Large intestine (tissue), 3 donors: ENCODE measurements around the gene SRRT. TPM values are rescaled to one million over a fixed set of nuclear protein-coding genes. Genes with fewer than 3 reads are reported as not detected.
A peak's percentile ranks its signal among the peaks of the same experiment; 100 is the strongest.

Experiments used
- DNase-seq, 2 donors: peaks; one replicate each; pipeline versions ENCODE4 v3.0.0 to v3.0.0-alpha.2; 2013
- H3K27ac ChIP-seq: one replicate; pipeline ENCODE4 v1.5.1; 2013; ENCODE audit warnings: low read length
- H3K27me3 ChIP-seq: 2 replicates; pipeline ENCODE4 v1.6.1; 2013; ENCODE audit warnings: low read length; ENCODE audit not compliant: control insufficient read depth, insufficient read depth
- H3K36me3 ChIP-seq: 2 replicates; pipeline ENCODE4 v1.6.1; 2013; ENCODE audit warnings: low read length; ENCODE audit not compliant: control insufficient read depth, insufficient read depth
- H3K4me1 ChIP-seq: one replicate; pipeline ENCODE4 v1.6.1; 2013; ENCODE audit warnings: low read length; ENCODE audit not compliant: control insufficient read depth, insufficient read depth
- H3K4me3 ChIP-seq: one replicate; pipeline ENCODE4 v1.5.1; 2013; ENCODE audit warnings: low read length
- H3K9me3 ChIP-seq: one replicate; pipeline ENCODE4 v1.6.1; 2013; ENCODE audit warnings: mild to moderate bottlenecking, low read depth, low read length, moderate library complexity; ENCODE audit not compliant: control insufficient read depth
- WGBS: methylation state at CpG from one replicate; pipeline ENCODE4 v1.1.5; 2013; ENCODE audit warnings: low lambda C conversion rate; ENCODE audit not compliant: insufficient coverage; 5-methylcytosine and 5-hydroxymethylcytosine counted together
- polyA plus RNA-seq: library from polyadenylated mRNA; unstranded; fragments of 120-200 nt; gene quantifications from one replicate; pipeline ENCODE4 v1.2.1, GENCODE V29; 2013

SRRT gene
- polyA plus RNA-seq, 1 donor, result 118 TPM

DNA sequence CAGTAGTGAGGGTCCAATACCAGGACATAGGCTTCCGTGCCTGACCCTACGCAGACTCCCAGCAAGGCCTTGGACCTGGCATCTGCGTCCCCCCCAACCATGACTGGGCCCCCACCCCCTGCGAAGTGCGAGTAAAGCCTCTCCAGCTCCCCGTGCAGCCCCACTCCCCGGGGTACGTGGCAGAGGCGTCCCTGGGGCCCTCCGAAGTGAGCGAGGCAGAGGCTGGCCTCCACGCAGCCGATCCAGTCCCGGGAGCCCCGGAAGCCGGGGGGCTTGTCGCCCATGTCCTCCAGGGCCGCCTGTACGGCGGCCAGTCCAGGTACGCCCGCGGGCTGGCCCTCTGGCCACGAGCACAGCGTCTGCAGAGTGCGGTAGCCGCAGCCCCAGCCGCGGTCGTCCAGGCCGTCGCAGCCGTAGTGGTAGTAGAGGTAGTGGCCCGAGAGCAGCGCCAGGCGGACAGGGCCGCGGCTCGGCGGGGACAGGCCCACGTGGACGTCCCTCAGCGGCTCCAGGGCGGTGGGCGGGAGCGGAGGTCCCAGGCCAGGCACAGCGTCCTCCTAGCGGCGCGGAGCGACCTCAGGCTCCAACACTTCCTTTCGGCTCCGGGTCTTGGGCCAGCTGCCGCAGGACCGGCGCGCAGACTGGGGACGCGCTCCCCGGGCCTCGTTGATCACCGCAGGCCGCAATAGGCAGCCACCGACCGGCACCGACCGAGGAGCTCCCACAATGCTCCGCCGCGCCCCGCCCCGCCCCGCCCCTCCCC, 14.3 kb downstream of the SRRT start, which contains the start of gene UFSP1:
Gene UFSP1 (minus strand): TSS at position 728 of the 763 bp plus-strand sequence. CDS start 444 bp downstream, at position 284.
- Histone ChIP-seq H3K27me3 (peaks cover 11% of the 10 kb centered on the region), H3K36me3 (peaks cover 46% of the 10 kb centered on the region), H3K27ac (peak within 1 kb of the TSS; percentile 83), H3K9me3 (no peaks in the 10 kb centered on the region), H3K4me1 (peaks cover 30% of the 10 kb centered on the region), H3K4me3 (peak within 1 kb of the TSS; percentile 56)
- DNase-seq, result no peak
- whole genome bisulfite sequencing, result no CpG with 5 or more reads among the region's 73 CpGs

GRCh38 chr7:100890653-100891567, 16.0 kb downstream of the SRRT start:
- peak overlapping the region; percentile 83 for H3K27ac ChIP-seq
- H3K4me3 ChIP-seq, result peak overlapping the region; percentile 50
- no peak for DNase-seq
- H3K9me3 ChIP-seq, result peaks cover 5% of the 10 kb centered on the region
- peaks cover 29% of the 10 kb centered on the region for H3K36me3 ChIP-seq
- 43% methylated on average over 6 of the region's 43 CpGs for WGBS
- H3K4me1 ChIP-seq, result peaks cover 35% of the 10 kb centered on the region
- H3K27me3 ChIP-seq, result peaks cover 23% of the 10 kb centered on the region

- 74% methylated on average over 2 of the region's 8 CpGs for WGBS
- DNase-seq, result no peak
- Histone ChIP-seq H3K4me1 (peaks cover 43% of the 10 kb centered on the region), H3K9me3 (peaks cover 11% of the 10 kb centered on the region), H3K27ac (no peak overlapping the region), H3K36me3 (peaks cover 21% of the 10 kb centered on the region), H3K27me3 (peaks cover 31% of the 10 kb centered on the region), H3K4me3 (no peak overlapping the region)
These were observed 16.8 kb downstream of the SRRT start for GRCh38 chr7:100891568-100892247.

- peaks cover 35% of the 10 kb centered on the region for H3K27me3 ChIP-seq
- WGBS, result 83% methylated on average over 2 of the region's 44 CpGs
- no peak for DNase-seq
- no peak overlapping the region for H3K4me3 ChIP-seq
- peaks cover 11% of the 10 kb centered on the region for H3K9me3 ChIP-seq
- H3K36me3 ChIP-seq, result peaks cover 11% of the 10 kb centered on the region
- no peak overlapping the region for H3K27ac ChIP-seq
- peaks cover 48% of the 10 kb centered on the region for H3K4me1 ChIP-seq
These were observed 17.7 kb downstream of the SRRT start for GRCh38 chr7:100892364-100893317.

- no CpG with 5 or more reads among the region's 32 CpGs for WGBS
- H3K27ac ChIP-seq, result no peak overlapping the region
- H3K4me3 ChIP-seq, result no peak overlapping the region
- DNase-seq, result no peak
- H3K9me3 ChIP-seq, result peaks cover 11% of the 10 kb centered on the region
- H3K36me3 ChIP-seq, result peaks cover 4% of the 10 kb centered on the region
- H3K27me3 ChIP-seq, result peaks cover 35% of the 10 kb centered on the region
- peaks cover 43% of the 10 kb centered on the region for H3K4me1 ChIP-seq
These were observed 18.5 kb downstream of the SRRT start for GRCh38 chr7:100893318-100893895.

DNA sequence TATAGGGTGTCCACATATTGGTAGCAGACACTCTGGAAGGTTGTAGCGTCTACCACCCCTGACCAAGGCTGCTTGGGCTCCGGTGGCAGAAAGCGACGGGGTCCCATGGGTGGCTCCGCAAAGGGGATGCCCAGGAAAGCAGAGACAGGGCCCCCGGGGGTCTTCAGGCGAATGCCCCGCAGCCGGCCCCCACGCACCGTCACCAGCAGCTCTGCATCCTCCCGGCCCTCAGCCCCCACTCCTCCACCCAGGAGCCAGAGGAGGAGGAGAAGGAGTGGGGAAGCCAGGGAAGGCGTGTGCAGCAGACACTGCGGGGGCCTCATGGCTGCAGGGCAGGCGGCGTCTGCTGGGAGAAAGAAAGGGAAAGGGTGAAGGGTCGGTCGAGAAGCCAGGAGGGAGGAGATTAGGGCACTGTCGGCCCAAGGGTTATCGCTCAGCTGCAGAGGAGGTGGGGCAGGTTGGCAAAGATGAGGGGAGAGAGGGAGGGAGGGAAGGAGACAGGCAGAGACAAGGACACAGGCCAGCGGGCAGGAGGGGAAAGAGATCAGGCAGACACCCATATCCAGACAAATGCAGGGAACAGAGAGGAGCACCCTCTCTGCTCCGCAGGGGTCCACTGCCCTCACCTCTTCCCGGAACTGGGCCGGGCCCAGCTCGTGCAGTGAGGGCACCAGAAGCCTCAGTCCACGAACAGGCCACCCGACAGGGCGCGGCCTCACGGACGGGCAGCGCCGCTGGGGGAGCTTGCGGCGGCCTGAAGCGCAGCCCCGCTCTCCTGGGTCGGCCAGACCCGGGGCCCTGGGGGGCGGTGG, 19.2 kb downstream of the SRRT start:
- Histone ChIP-seq H3K27me3 (peaks cover 35% of the 10 kb centered on the region), H3K4me1 (peaks cover 36% of the 10 kb centered on the region), H3K27ac (no peak overlapping the region), H3K4me3 (peak overlapping the region; percentile 54), H3K36me3 (no peaks in the 10 kb centered on the region), H3K9me3 (peaks cover 11% of the 10 kb centered on the region)
- WGBS, result no CpG with 5 or more reads among the region's 40 CpGs
- DNase-seq, result no peak

- peak overlapping the region; percentile 54 for H3K4me3 ChIP-seq
- DNase-seq, result peak in 1 of 2 donors; percentile 48
- H3K9me3 ChIP-seq, result peaks cover 11% of the 10 kb centered on the region
- H3K36me3 ChIP-seq, result no peaks in the 10 kb centered on the region
- no peak overlapping the region for H3K27ac ChIP-seq
- WGBS, result no CpG with 5 or more reads among the region's 83 CpGs
- H3K4me1 ChIP-seq, result peaks cover 33% of the 10 kb centered on the region
- peaks cover 35% of the 10 kb centered on the region for H3K27me3 ChIP-seq
These were observed 20.2 kb downstream of the SRRT start for GRCh38 chr7:100894860-100895700.

GRCh38 chr7:100895701-100895955, 20.7 kb downstream of the SRRT start, which contains the start of gene ACHE:
Gene ACHE, minus strand, starts transcription at chr7:100895888. Its CDS starts 1,656 bp downstream, at chr7:100894232.
- Histone ChIP-seq H3K9me3 (peaks cover 11% of the 10 kb centered on the region), H3K4me3 (peak within 1 kb of the TSS; percentile 54), H3K27ac (peak within 1 kb of the TSS; percentile 51), H3K4me1 (peaks cover 27% of the 10 kb centered on the region), H3K27me3 (peaks cover 35% of the 10 kb centered on the region), H3K36me3 (no peaks in the 10 kb centered on the region)
- no CpG with 5 or more reads among the region's 32 CpGs for WGBS
- peak in 1 of 2 donors; percentile 45 for DNase-seq
